Activated CD4-positive, alpha-beta T cell treated with anti-CD3 and anti-CD28 coated beads, Interleukin-2, amount 50 U/mL, for 1 hour (primary cell): ENCODE results near the gene RBM22.

Source experiments
- DNase-seq: peaks from one replicate; pipeline ENCODE4 v3.0.0-alpha.2; 2020

RBM22 gene

GRCh38 chr5:150651924-150652671 is 48.8 kb downstream of the RBM22 start:
- no peak for DNase-seq

- DNase-seq = no peak
Measured at GRCh38 chr5:150651382-150651781, 49.5 kb downstream of the RBM22 start.

- no peak for DNase-seq
Measured at GRCh38 chr5:150650021-150651006, 50.5 kb downstream of the RBM22 start.

- no peak for DNase-seq
Measured at GRCh38 chr5:150649108-150650020, 51.5 kb downstream of the RBM22 start.

- DNase-seq = no peak
Measured at GRCh38 chr5:150648294-150649107, 52.4 kb downstream of the RBM22 start.

GRCh38 chr5:150647275-150648251 is 53.3 kb downstream of the RBM22 start:
- DNase-seq = no peak

GRCh38 chr5:150645070-150645700 is 55.7 kb downstream of the RBM22 start:
- no peak for DNase-seq

- DNase-seq = no peak
Measured at GRCh38 chr5:150644514-150644913, 56.3 kb downstream of the RBM22 start.

GRCh38 chr5:150644058-150644457 is 56.8 kb downstream of the RBM22 start:
- DNase-seq = no peak

- no peak for DNase-seq
Measured at GRCh38 chr5:150642991-150643710, 57.7 kb downstream of the RBM22 start.

GRCh38 chr5:150642567-150642927 is 58.3 kb downstream of the RBM22 start:
- DNase-seq = no peak

GRCh38 chr5:150641824-150642566 is 58.9 kb downstream of the RBM22 start:
- no peak for DNase-seq

GRCh38 chr5:150641006-150641570 is 59.8 kb downstream of the RBM22 start:
- no peak for DNase-seq
